ENCODE results near the gene ABLIM1. TPM values are rescaled to one million over a fixed set of nuclear protein-coding genes. Genes with fewer than 3 reads are reported as not detected.

Gene ABLIM1
- total RNA-seq, 1 donor from 2014 or later: 39.8 TPM

GRCh38 chr10:114541081-114541796 is 116.8 kb downstream of the ABLIM1 start:
- H3K79me2 ChIP-seq (ENCODE audit: low read depth): no peaks in the 10 kb centered on the region
- no peak overlapping the region for H2AFZ ChIP-seq (replicated peaks)
- H3K4me2 ChIP-seq: no peak overlapping the region
- no peak overlapping the region for H3K27ac Mint-ChIP-seq
- H3K9me3 ChIP-seq (ENCODE audit: low read depth): no peaks in the 10 kb centered on the region
- peaks cover 8% of the 10 kb centered on the region for H3K9me3 Mint-ChIP-seq
- H3K9ac ChIP-seq: no peak overlapping the region
- peaks cover 18% of the 10 kb centered on the region for H3K4me1 Mint-ChIP-seq
- H3K4me3 Mint-ChIP-seq: no peak overlapping the region
- H3K27me3 ChIP-seq: no peaks in the 10 kb centered on the region
- no peaks in the 10 kb centered on the region for H3K36me3 ChIP-seq
- no peaks in the 10 kb centered on the region for H4K20me1 ChIP-seq (ENCODE audit: low read depth)
- DNase-seq (ENCODE audit: low spot score): no peak
- no peaks in the 10 kb centered on the region for H3K27me3 Mint-ChIP-seq (ENCODE audit: insufficient read depth, low read depth)
- TF ChIP-seq EZH2phosphoT487 (IDR thresholded peaks at IDR 0.05) (no peak), EZH2 (IDR thresholded peaks at IDR 0.05) (no peak), CTCF (IDR thresholded peaks at IDR 0.05) (no peak)
- peaks cover 2% of the 10 kb centered on the region for H3K36me3 Mint-ChIP-seq
- H3F3A ChIP-seq (ENCODE audit: low read depth): peaks cover 26% of the 10 kb centered on the region
- H3K4me3 ChIP-seq: no peak overlapping the region
- H3K4me1 ChIP-seq: peaks cover 33% of the 10 kb centered on the region
- no peak overlapping the region for H3K27ac ChIP-seq

- Histone ChIP-seq H3K27me3 (no peaks in the 10 kb centered on the region), H3K27ac (no peak overlapping the region), H3F3A (ENCODE audit: low read depth) (peaks cover 26% of the 10 kb centered on the region), H4K20me1 (ENCODE audit: low read depth) (no peaks in the 10 kb centered on the region), H3K4me2 (no peak overlapping the region), H3K9ac (no peak overlapping the region), H3K4me3 (no peak overlapping the region), H2AFZ (replicated peaks) (no peak overlapping the region), H3K79me2 (ENCODE audit: low read depth) (no peaks in the 10 kb centered on the region), H3K4me1 (peaks cover 33% of the 10 kb centered on the region), H3K36me3 (no peaks in the 10 kb centered on the region), H3K9me3 (ENCODE audit: low read depth) (no peaks in the 10 kb centered on the region)
- no peak overlapping the region for H3K27ac Mint-ChIP-seq
- H3K4me1 Mint-ChIP-seq: peaks cover 18% of the 10 kb centered on the region
- no peaks in the 10 kb centered on the region for H3K27me3 Mint-ChIP-seq (ENCODE audit: insufficient read depth, low read depth)
- peaks cover 10% of the 10 kb centered on the region for H3K9me3 Mint-ChIP-seq
- H3K4me3 Mint-ChIP-seq: no peak overlapping the region
- peaks cover 2% of the 10 kb centered on the region for H3K36me3 Mint-ChIP-seq
- DNase-seq (ENCODE audit: low spot score): no peak
- TF ChIP-seq EZH2phosphoT487 (IDR thresholded peaks at IDR 0.05) (no peak), CTCF (IDR thresholded peaks at IDR 0.05) (no peak), EZH2 (IDR thresholded peaks at IDR 0.05) (no peak)
These were observed 117.8 kb downstream of the ABLIM1 start for GRCh38 chr10:114540236-114540635.

GRCh38 chr10:114539623-114540022 is 118.5 kb downstream of the ABLIM1 start:
- Histone ChIP-seq H3K36me3 (no peaks in the 10 kb centered on the region), H3K79me2 (ENCODE audit: low read depth) (no peaks in the 10 kb centered on the region), H3K9me3 (ENCODE audit: low read depth) (no peaks in the 10 kb centered on the region), H3F3A (ENCODE audit: low read depth) (peaks cover 26% of the 10 kb centered on the region), H2AFZ (replicated peaks) (no peak overlapping the region), H3K27me3 (no peaks in the 10 kb centered on the region), H3K4me3 (no peak overlapping the region), H3K9ac (no peak overlapping the region), H3K4me2 (no peak overlapping the region), H3K27ac (no peak overlapping the region), H3K4me1 (peaks cover 33% of the 10 kb centered on the region), H4K20me1 (ENCODE audit: low read depth) (no peaks in the 10 kb centered on the region)
- H3K27me3 Mint-ChIP-seq (ENCODE audit: insufficient read depth, low read depth): no peaks in the 10 kb centered on the region
- no peak for DNase-seq (ENCODE audit: low spot score)
- H3K27ac Mint-ChIP-seq: no peak overlapping the region
- no peak overlapping the region for H3K4me3 Mint-ChIP-seq
- peaks cover 2% of the 10 kb centered on the region for H3K36me3 Mint-ChIP-seq
- H3K9me3 Mint-ChIP-seq: peaks cover 10% of the 10 kb centered on the region
- peaks cover 18% of the 10 kb centered on the region for H3K4me1 Mint-ChIP-seq
- TF ChIP-seq CTCF (IDR thresholded peaks at IDR 0.05) (no peak), EZH2 (IDR thresholded peaks at IDR 0.05) (no peak), EZH2phosphoT487 (IDR thresholded peaks at IDR 0.05) (no peak)

All from neural progenitor cell (in vitro differentiated cells).